Glomerular visceral epithelial cell (primary cell): ENCODE measurements around the gene SMARCC1.

ENCODE experiments used
- DNase-seq: peaks from one replicate; pipeline ENCODE4 v3.0.0-alpha.2; 2016; ENCODE audit errors: extremely low spot score

Gene SMARCC1

GRCh38 chr3:47701388-47701787 is 80.3 kb downstream of the SMARCC1 start:
- no peak for DNase-seq

GRCh38 chr3:47692158-47692557 is 89.5 kb downstream of the SMARCC1 start:
- DNase-seq = no peak

GRCh38 chr3:47688488-47688887 is 93.2 kb downstream of the SMARCC1 start:
- DNase-seq = no peak

- peak; percentile 11 for DNase-seq
Measured at GRCh38 chr3:47685037-47685436, 96.7 kb downstream of the SMARCC1 start.

- DNase-seq = no peak
Measured at GRCh38 chr3:47681016-47681415, 100.7 kb downstream of the SMARCC1 start.

- no peak for DNase-seq
Measured at GRCh38 chr3:47678446-47679338, 103.0 kb downstream of the SMARCC1 start.

GRCh38 chr3:47669026-47669749 is 112.5 kb downstream of the SMARCC1 start:
- peak; percentile 2 for DNase-seq

- DNase-seq = no peak
Measured at GRCh38 chr3:47666118-47666517, 115.6 kb downstream of the SMARCC1 start.

GRCh38 chr3:47664519-47664918 is 117.2 kb downstream of the SMARCC1 start:
- DNase-seq = peak; percentile 26

- DNase-seq = no peak
Measured at GRCh38 chr3:47663630-47664240, 118.0 kb downstream of the SMARCC1 start.

- DNase-seq = peak; percentile 55
Measured at GRCh38 chr3:47661121-47661752, 120.5 kb downstream of the SMARCC1 start.

GRCh38 chr3:47658444-47658843 is 123.2 kb downstream of the SMARCC1 start:
- no peak for DNase-seq

- DNase-seq = no peak
Measured at GRCh38 chr3:47652142-47652541, 129.6 kb downstream of the SMARCC1 start.

GRCh38 chr3:47650294-47650693 is 131.4 kb downstream of the SMARCC1 start:
- no peak for DNase-seq

- no peak for DNase-seq
Measured at GRCh38 chr3:47647550-47647949, 134.1 kb downstream of the SMARCC1 start.

GRCh38 chr3:47646362-47646761 is 135.3 kb downstream of the SMARCC1 start:
- no peak for DNase-seq

GRCh38 chr3:47645551-47645950 is 136.1 kb downstream of the SMARCC1 start:
- DNase-seq = no peak

- no peak for DNase-seq
Measured at GRCh38 chr3:47643092-47643491, 138.6 kb downstream of the SMARCC1 start.

GRCh38 chr3:47641739-47642138 is 140.0 kb downstream of the SMARCC1 start:
- no peak for DNase-seq

GRCh38 chr3:47636921-47637320 is 144.8 kb downstream of the SMARCC1 start:
- no peak for DNase-seq

- DNase-seq = no peak
Measured at GRCh38 chr3:47636225-47636624, 145.5 kb downstream of the SMARCC1 start.

GRCh38 chr3:47635536-47635935 is 146.2 kb downstream of the SMARCC1 start:
- DNase-seq = no peak
